HG02943 (cell line): Measurements from ENCODE around the gene DDX39B.
A peak's percentile ranks its signal among the peaks of the same experiment; 100 is the strongest.
"Not testable (repeated sequence)": the region's sequence is repeated elsewhere in the genome, so short reads cannot be mapped to it uniquely, and the experiment has no call there.

Source experiments
- ATAC-seq: cut with Tn5 transposase; IDR thresholded peaks from one replicate; pipeline ENCODE4 v1.9.1; 2021; ENCODE audit warnings: mild to moderate bottlenecking, low read depth, moderate library complexity; ENCODE audit not compliant: unreplicated experiment

DDX39B gene

DNA sequence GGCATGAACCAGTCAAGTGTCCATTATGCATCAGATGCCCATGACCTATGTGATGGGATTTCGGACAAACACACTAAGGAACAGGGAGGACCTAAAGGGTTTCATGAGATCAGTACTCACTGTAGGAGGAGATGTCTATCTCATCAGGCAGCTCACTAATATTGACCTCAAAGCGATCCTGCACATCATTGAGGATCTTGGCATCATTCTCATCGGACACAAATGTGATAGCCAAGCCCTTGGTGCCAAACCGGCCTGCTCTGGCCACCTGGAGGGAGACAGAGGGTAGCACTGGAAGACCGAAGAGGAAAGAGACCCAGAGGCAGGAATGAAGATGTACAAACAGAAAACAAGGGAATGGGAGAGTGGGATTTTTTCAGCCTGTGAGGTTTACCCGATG, 11.1 kb downstream of the DDX39B start:
- ATAC-seq, result no peak

DNA sequence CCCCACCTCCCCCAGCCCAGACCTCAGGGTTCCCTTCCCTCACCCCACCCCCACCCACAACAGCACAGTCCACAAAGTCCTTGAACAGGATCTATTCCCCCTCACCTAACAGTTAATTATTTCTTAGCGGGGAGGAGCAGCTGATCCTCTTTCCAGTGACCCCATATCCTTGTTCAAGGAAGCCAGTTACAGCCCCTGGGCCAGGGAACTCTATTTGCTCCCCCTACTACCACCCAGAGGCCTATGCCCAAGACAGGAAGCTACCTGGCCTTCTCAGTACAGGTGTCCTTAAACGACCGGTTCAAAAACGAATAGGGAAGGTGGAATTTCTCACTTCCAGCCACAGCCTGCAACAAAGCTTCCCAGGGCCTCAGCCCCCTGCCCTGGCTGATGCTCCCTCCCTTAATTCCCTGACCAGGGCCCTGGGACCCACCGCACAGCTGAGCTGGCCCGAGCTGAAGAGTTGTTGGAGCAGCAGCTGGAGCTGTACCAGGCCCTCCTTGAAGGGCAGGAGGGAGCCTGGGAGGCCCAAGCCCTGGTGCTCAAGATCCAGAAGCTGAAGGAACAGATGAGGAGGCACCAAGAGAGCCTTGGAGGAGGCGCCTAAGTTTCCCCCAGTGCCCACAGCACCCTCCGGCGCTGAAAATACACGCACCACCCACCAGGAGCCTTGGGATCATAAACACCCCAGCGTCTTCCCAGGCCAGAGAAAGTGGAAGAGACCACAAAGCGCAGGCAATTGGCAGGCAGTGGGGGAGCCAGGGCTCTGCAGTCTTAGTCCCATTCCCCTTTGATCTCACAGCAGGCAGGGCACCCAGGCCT, 12.3 kb downstream of the DDX39B start:
- no peak for ATAC-seq

DNA sequence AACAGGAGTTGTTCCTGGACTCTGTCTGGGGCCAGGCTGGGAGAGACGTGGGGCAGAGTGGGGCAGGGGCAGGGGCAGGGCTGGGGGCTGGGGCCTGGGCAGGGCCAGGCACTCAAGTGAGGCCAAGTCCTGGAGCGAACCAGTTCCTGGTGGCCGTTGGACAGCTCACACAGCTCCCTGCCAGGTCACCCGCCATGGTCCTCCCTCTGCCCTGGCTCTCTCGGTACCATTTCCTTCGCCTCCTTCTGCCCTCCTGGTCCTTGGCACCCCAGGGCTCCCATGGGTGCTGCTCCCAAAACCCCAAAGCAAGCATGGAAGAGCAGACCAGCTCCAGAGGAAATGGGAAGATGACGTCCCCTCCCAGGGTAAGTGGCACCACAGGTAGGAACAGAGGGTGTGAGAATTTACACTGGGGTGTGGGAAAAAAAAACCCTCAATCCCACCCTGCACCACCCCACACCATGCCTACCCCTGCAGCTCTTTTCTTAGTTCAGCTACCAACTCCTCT, 12.9 kb downstream of the DDX39B start, which contains the start of gene MCCD1:
TSS of gene MCCD1 (plus strand) at position 142 of the 508 bp plus-strand sequence. CDS start at position 195, 53 bp downstream.
- ATAC-seq, result no peak

DNA sequence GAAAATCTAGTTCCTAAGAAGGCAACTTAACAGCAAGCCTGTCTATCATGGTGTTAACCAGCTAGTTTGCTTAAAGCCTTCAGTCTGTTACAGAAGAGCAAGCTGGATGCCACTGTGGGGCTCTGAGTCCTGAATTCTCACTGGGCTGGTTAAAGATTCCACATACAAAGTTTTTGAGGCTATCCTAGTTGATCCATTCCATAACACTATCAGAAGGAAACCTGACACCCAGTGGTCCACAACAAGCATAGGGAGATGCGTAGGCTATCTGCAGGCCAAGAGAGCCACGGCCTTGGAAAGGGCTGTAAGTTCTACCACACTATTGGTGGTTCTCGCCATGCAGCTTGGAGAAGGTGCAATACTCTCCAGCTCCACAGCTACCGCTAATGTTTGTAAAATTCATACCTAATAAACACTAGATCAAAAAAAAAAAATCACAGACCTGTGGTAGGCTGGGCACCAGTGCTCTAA, 13.5 kb downstream of the DDX39B start:
- no peak for ATAC-seq

DNA sequence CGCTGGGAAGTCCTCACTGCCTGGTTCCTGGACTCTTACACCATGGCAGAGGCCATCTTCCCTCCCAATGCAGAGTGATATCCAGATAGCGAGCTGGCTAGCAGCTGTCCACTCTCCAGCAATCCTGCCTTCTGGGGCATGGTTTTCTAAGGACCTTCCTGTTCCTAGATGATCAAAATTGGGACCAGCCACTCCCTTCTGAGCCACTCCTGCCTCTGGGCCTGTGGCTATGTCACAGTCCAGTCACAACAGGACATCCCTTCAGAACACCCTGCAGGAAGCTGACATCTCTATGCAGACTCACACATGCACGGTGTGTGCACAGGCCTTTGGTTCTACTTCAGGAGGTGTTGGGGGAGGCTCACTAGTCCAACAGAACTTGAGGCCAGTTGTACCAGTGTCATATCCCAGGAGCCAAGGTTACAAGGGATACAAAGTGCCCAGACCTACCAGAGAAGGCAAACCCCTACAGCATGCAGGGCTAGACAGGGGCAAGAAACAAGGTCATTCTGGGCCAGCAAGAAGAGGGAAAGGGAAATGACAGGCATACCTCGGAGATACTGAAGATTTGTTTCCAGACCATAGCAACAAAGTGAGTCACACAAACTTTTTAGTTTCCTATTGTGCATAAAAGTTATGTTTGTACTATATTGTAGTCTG, 15.7 kb downstream of the DDX39B start:
- no peak for ATAC-seq

DNA sequence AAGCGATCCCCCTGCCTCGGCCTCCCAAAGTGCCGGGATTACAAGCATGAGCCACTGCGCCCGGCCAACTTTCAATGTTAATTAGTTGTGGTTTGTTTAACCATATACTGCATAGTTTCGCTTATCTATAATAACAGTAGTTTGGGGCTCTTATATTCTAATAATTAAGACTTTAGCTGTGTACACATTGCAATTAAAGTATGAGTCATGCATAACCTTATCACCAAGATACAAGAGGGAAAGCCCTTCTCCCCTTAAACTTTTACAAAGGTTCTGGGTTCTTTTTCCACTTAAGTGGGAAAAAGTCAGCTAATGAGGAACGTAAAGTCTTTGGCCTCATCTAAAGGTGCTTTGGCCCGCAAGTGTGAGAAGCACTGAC, 16.3 kb downstream of the DDX39B start:
- no peak for ATAC-seq

DNA sequence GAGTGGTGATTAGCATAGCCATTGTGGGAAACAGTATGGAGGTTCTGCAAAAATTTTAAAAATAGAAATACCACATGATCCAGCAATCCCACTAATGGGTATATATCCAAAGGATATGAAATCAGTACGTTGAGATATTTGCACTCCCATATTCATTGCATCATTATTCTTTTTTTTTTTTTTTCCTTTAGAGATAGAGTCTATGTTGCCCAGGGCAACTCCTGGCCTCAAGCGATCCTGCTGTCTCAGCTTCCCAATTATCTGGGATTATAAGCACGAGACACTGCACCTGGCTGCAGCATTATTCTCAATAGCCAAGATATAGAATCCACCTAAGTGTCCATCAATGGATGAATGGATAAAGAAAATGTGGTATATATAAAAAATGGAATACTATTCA, 20.0 kb downstream of the DDX39B start:
- ATAC-seq, result no peak

DNA sequence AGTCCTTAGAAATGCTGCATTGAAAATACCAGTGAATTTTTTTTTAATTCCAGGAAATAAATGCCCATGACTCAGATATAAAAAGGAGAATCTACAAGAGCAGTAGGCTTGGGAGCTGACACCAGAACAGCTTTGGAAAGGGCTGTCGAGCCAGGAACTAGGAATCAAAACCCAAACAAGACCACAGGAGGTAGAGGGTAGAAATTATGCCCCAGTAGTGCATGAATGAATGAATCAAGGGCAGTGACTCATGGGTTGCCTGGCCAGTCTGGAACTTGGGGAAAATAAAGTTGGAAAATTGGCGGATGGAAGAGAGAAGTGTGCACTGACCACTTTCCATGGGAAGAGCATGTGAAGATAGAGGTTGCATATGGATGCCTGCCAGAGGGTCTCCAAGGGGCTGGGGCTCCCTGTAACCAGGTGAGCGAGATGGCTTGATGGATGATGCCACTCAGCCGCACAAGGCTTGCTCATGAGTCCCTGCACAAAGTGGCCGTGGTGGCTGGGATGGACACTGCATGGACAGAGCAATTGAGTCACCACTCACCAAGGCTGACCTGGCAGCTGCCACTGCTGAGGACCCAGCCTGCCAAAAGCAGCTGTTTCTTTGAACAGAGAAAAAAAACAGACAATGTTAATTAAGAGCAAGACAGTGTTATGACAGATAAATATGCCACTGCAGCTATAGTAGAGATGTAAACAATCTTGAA, 28.2 kb downstream of the DDX39B start:
- no peak for ATAC-seq

DNA sequence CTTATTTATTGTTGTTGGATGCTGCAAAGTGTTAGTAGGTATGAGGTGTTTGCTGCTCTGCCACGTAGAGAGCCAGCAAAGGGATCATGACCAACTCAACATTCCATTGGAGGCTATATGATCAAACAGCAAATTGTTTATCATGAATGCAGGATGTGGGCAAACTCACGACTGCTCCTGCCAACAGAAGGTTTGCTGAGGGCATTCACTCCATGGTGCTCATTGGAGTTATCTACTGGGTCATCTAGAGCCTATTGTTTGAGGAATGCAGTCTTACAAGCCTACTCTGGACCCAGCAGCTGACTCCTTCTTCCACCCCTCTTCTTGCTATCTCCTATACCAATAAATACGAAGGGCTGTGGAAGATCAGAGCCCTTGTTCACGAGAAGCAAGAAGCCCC, 31.8 kb downstream of the DDX39B start:
- ATAC-seq, result no peak

DNA sequence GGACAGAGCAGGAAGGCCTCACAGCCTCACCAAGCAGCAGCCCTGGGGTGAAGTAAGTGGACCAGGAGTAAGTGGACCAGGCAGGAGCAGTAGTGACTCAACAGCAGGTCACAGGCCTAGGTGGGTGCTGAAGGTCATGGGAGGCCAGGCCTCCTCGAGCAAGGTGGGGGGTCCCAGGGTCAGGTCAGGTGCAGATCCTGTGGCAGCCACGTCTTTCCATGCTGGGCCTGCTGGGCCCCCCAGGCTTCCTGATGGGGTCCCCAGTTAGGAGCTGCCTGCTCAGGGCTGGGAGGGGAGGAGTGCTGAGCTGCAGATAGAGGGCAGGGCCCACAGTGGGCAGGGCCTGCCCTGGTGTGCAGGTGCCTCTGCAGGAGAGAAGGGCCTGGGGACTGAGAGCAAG, 32.8 kb downstream of the DDX39B start:
- ATAC-seq, result not testable (repeated sequence)

DNA sequence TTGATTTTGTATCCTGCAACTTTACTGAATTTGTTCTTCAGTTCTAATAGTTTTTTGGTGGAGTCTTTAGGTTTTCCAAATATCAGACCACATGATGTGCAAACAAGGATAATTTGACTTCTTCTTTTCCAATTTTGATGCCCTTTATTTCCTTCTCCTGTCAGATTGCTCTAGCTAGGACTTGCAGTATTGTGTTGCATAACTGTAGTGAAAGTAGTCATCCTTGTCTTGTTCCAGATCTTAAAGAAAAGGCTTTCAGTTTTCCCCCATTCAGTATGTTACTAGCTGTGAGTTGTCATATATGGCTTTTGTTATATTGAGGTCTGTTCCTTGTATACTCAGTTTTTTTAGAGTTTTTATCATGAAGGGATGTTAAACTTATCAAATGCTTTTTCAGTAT, 39.2 kb downstream of the DDX39B start:
- no peak for ATAC-seq

DNA sequence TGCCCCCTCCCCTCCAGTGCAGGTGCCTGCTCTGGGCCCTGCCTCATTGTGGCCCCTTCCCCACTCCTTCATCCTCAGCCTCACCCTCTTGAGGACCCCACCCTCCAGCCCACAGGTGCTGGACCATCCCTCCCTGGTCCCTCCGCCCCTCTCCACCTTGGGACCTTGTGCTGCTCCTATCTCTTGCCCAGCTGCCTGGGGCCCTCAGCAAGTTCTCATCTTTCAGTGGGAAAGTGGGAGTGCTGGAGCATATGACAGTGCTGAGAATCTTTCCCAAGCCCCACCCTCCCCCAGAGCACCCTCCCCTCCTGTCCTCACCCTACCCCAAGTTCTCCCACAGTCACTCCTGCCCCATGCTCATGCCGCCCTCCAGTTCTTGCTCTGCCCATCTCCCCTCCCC, 42.2 kb downstream of the DDX39B start:
- not testable (repeated sequence) for ATAC-seq

DNA sequence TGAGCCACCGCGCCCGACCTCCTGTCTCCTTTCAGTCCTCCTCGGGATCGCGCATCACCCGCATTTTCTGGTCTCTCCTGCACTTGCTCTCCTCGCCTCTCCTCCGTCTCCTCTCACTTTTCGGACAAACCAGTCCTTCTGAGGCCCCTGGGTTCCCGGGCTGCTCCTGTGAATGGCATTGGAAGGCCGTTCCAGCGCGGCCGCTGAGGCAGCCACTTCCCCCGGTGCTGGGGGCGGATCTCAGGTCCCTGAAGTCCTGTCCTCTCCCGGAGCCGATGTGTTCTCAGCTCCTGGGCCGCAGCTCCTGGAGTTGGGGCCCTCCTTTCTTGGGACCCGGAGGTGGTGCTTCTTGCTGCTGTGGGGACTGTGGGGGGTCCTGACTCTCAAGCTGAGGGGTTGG, 43.1 kb downstream of the DDX39B start:
- no peak for ATAC-seq

DNA sequence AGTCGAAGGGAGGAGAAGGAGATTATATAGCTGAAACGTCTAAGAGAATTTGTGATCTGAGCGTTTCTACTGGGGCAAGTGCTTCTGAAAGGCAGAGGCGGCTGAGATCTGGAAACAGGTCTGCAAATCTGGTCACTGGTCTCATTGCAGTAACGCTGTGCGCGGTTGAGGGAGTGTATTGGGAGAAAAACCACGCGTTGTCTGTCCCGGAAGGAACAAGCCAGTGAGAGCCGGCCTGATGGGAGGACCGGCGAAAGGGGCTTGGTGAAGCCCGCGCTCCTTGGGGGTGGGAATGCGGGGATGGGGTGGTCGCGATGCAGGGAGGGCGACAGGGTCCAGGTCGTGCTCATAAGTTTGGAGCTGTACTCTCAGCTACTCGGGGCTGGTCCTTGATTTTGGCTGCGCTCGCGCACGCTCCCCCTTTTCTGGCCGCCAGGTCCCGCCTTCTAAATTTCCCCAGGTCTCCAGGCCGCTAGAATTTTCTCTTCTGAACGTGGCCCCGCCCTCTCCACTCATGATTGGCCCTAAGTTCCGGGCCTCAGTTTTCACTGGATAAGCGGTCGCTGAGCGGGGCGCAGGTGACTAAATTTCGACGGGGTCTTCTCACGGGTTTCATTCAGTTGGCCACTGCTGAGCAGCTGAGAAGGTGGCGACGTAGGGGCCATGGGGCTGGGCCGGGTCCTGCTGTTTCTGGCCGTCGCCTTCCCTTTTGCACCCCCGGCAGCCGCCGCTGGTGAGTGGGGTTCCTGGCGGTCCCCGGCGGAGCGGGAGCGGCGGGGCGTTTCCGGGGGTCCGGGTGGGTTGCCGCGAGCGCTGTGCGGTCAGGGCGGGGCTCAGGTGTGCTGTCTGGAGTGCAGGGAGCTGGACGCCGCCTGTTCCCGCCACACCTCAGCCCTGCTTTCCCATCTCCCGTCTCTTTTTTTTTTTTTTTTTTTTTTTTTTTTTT, 44.0 kb downstream of the DDX39B start, which contains the start of gene MICB:
TSS of gene MICB (plus strand) at position 615 of the 946 bp plus-strand sequence. CDS start at position 664, 49 bp downstream.
- ATAC-seq, result peak; percentile 43

DNA sequence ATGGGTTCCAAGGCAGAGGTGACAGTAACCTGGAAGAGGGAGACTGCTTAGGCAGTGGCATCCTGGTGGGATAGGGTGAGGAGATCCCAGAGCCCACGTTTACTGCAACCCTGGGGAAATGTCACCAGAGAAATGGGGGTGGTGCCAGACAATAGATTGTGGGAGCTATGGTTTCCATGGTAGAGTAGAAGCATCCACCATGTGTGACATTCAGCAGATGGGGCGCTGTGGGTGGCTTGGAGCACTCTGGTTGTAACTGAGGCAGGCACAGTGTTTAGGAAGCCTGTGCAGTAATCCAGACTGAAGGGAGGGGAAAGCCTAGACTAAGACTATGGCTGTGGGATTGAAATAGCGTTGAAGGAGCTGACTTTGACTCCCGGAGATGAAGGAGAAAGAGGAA, 45.0 kb downstream of the DDX39B start:
- ATAC-seq, result not testable (repeated sequence)

DNA sequence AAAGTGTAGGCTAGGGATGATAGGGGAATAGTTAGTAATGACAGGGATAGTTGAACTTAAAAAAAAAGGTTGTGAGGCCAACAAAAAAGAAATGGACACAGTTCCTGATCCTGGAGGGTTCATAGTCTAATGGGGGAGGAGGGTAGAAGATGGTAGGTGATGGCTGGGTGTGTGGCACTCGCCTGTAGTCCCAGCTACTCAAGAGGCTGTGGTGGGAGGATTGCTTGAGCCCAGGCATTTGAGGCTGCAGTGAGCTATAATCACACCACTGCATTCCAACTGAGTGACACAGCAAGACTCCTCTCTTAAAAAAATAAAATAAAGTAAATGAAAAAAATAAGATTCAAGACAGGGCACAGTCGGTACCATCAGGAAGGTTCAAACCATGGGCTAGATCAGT, 46.2 kb downstream of the DDX39B start:
- no peak for ATAC-seq

DNA sequence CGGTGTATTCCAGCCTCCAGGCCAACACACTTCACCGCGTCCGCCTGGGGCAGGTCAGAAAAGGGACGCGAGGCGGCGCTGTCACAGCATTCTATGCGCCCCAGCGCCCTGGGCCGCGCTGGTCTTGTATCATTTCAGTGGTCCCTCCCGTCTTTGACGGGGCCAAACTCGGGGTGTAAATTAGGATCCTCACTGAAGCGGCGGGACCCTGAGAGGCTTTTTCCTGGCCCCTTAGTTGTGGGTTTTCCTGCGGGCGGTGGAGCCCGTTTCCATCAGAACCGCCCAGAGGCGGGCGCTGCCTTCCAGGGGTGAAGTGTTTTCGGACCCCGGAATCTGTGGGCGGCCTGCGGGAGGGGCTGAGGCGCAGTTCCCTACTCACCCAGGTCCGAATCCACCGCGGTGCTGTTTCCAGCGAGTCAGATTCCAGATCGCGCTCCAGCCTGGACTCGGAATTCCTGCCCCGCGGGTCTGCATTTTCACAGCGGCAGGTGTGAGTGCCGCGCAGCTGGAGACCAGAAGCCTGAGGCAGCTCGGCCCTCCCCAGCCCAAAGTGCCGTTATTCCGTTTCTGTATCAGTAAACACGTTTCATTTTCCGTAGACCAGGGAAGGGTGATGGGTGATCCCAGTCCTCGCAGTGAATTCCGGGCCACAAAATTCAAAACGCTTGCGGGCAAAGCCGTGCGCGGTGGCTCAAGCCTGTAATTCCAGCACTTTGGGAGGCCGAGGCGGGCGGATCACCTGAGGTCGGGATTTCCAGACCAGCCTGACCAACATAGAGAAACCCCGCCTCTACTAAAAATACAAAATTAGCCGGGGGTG, 47.7 kb downstream of the DDX39B start:
- peak; percentile 49 for ATAC-seq

DNA sequence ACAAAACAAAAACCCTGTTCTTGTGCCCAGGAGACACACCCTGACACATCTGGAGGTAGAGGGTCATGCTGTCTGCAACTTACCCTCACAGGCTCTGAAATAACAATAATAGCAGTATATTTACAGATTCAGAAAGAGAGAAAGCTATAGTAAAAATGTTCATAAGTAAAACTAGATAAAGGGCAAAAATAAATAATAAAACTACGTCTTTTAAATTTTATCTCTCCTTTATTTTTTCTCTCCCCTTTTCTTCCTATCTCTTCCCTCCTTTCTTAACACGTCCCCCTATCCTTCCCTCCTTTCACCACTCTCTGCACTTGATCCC, 48.3 kb downstream of the DDX39B start:
- ATAC-seq, result not testable (repeated sequence)
